ENCODE results near the gene SCUBE1.
A peak's percentile ranks its signal among the peaks of the same experiment; 100 is the strongest.

SCUBE1 gene

DNA sequence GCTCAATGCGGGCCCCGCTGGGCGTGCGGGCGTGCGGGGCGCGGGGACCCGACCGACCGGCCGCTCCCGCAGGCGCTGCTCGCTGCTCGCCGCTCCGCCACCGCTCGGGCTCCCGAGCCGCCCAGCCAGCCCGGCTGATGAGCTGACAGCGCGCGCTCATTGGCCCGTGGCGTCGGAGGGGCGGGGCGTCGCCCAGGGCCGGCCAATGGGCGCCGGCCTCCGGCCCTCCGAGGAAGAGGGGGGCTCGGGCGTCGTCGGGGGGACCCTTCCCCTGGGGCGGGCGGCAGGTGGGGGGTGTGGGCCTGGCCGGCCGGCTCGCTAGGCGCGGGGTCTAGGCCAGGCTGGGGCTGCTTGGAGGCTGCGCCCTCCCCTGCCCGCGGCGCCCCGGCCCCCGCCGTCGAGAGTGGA, at the start of gene SCUBE1:
Gene SCUBE1 (minus strand): TSS at position 111 of the 408 bp plus-strand sequence. CDS start 111 bp downstream, outside the sequence.
- peak; percentile 86 for DNase-seq
- TF ChIP-seq CTCF (IDR thresholded peaks at IDR 0.05): no peak
- H3K36me3 Mint-ChIP-seq (ENCODE audit: low read depth): no peaks in the 10 kb centered on the region
- no peaks in the 10 kb centered on the region for H3K9me3 Mint-ChIP-seq
- H3K27me3 Mint-ChIP-seq (ENCODE audit: low read depth, poor library complexity): peaks cover 82% of the 10 kb centered on the region
- H3K4me3 Mint-ChIP-seq: peak within 1 kb of the TSS; percentile 87
- peaks cover 53% of the 10 kb centered on the region for H3K4me1 Mint-ChIP-seq
- H3K27ac Mint-ChIP-seq: no peak within 1 kb of the TSS

DNA sequence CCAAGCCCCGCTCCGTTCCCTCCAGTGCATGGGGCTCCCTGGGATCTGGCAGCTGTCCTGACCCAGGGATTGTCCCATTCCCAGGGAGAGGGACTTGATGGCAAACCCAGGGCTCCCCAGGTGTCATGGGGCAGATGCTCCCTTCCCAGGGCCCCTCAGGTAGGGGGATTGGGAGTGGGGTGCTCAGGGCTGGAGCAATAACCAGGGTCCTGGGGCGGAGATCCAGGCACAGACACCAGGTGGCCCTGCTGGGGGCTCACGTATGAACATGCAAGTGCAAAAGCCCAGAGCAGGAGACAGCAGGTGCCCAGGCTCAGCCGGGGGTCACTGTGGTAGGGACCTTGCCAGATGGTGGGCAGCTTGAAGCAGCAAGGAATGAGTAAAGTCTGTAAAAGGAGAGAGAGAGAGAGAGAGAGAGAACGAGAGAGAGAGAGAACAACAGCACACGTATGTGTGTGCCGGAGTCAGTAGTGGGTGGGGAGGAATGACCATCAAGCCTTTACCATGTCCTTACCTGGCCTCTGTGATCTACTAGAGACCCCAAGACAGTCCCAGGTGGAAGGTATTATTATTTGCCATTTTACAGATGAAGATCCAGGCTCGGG, 49.3 kb upstream of the SCUBE1 start:
- Mint-ChIP-seq H3K4me1 (peaks cover 20% of the 10 kb centered on the region), H3K36me3 (ENCODE audit: low read depth) (no peaks in the 10 kb centered on the region), H3K9me3 (no peaks in the 10 kb centered on the region), H3K4me3 (no peak overlapping the region), H3K27ac (peak overlapping the region; percentile 44), H3K27me3 (ENCODE audit: low read depth, poor library complexity) (peaks cover 25% of the 10 kb centered on the region)
- DNase-seq: no peak
- no peak for TF ChIP-seq CTCF (IDR thresholded peaks at IDR 0.05)

DNA sequence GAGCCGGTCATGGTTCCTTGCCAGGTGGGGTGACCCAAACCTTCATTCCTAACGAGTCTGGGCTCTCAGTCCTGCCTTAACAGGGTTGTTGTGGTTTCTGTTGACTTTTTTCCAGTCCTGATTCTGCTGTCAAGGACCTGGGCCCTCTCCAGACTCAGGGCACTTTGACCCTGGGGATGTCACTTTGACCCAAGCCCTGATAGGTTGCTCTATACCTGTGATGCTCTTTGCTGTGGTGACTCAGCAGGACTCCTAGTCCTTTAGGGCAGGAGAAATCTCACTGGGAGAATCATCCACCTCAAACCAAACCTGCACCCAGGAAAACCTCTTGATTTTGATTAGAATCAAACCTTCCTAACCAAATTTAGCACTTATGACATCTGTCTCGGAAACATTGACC, 48.1 kb upstream of the SCUBE1 start:
- Mint-ChIP-seq H3K36me3 (ENCODE audit: low read depth) (no peaks in the 10 kb centered on the region), H3K27me3 (ENCODE audit: low read depth, poor library complexity) (peaks cover 36% of the 10 kb centered on the region), H3K4me1 (peaks cover 20% of the 10 kb centered on the region), H3K9me3 (no peaks in the 10 kb centered on the region), H3K4me3 (no peak overlapping the region), H3K27ac (no peak overlapping the region)
- DNase-seq: no peak
- no peak for TF ChIP-seq CTCF (IDR thresholded peaks at IDR 0.05)

DNA sequence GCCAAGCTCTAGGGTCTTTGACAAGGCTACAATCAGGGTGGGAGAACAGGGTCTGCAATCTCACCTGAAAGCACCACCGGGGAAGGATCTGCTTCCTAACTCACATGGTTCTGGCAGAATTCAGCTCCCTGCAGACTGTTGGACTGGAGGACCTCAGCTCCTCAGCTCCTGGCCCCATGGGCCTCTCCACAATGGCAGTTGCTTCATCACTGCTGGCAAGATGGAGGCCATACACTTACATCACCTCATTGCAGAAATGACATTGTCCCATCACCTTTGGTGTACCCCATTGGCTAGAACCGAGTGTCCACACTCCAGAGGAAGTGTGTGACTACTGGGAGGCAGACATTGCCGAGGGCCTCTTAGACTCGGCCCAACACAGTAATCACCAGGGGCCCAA, 47.7 kb upstream of the SCUBE1 start:
- H3K4me3 Mint-ChIP-seq: no peak overlapping the region
- no peak for TF ChIP-seq CTCF (IDR thresholded peaks at IDR 0.05)
- H3K27me3 Mint-ChIP-seq (ENCODE audit: low read depth, poor library complexity): peaks cover 41% of the 10 kb centered on the region
- peaks cover 20% of the 10 kb centered on the region for H3K4me1 Mint-ChIP-seq
- H3K27ac Mint-ChIP-seq: no peak overlapping the region
- no peaks in the 10 kb centered on the region for H3K9me3 Mint-ChIP-seq
- H3K36me3 Mint-ChIP-seq (ENCODE audit: low read depth): no peaks in the 10 kb centered on the region
- no peak for DNase-seq

DNA sequence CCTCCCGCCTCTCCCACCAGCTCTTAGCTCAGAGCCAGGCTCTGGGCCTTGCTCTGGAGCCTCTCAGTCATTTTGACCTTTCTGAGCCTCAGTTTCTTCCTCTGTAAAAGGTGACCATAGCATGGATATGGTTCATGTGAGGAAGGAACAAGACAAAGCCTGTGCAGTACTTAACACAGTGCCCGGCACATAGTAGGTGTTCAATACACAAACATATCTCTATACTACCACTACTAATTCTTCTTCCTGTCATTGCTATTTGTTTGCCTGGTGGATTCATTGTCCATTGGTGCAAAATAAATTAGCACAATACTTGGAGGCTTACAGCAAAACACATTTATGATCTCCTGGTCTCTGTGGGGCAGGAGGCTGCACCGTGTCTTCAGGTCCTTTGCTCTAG, 47.0 kb upstream of the SCUBE1 start:
- no peak for DNase-seq
- H3K36me3 Mint-ChIP-seq (ENCODE audit: low read depth): no peaks in the 10 kb centered on the region
- no peaks in the 10 kb centered on the region for H3K9me3 Mint-ChIP-seq
- no peak overlapping the region for H3K27ac Mint-ChIP-seq
- peaks cover 48% of the 10 kb centered on the region for H3K27me3 Mint-ChIP-seq (ENCODE audit: low read depth, poor library complexity)
- TF ChIP-seq CTCF (IDR thresholded peaks at IDR 0.05): no peak
- no peak overlapping the region for H3K4me3 Mint-ChIP-seq
- peaks cover 20% of the 10 kb centered on the region for H3K4me1 Mint-ChIP-seq

GRCh38 chr22:43389227-43389836, 46.2 kb upstream of the SCUBE1 start:
- H3K27ac Mint-ChIP-seq: no peak overlapping the region

More at GRCh38 chr22:43389227-43389836, 46.2 kb upstream of the SCUBE1 start:
- peaks cover 56% of the 10 kb centered on the region for H3K27me3 Mint-ChIP-seq (ENCODE audit: low read depth, poor library complexity)
- H3K36me3 Mint-ChIP-seq (ENCODE audit: low read depth): no peaks in the 10 kb centered on the region
- no peaks in the 10 kb centered on the region for H3K9me3 Mint-ChIP-seq
- peaks cover 20% of the 10 kb centered on the region for H3K4me1 Mint-ChIP-seq
- H3K4me3 Mint-ChIP-seq: no peak overlapping the region
- no peak for DNase-seq
- no peak for TF ChIP-seq CTCF (IDR thresholded peaks at IDR 0.05)

All from nephron progenitor cell (in vitro differentiated cells).